ENCODE data around the gene KCNK15.
"Not testable (repeated sequence)": the region's sequence is repeated elsewhere in the genome, so short reads cannot be mapped to it uniquely, and the experiment has no call there.

The KCNK15 gene

DNA sequence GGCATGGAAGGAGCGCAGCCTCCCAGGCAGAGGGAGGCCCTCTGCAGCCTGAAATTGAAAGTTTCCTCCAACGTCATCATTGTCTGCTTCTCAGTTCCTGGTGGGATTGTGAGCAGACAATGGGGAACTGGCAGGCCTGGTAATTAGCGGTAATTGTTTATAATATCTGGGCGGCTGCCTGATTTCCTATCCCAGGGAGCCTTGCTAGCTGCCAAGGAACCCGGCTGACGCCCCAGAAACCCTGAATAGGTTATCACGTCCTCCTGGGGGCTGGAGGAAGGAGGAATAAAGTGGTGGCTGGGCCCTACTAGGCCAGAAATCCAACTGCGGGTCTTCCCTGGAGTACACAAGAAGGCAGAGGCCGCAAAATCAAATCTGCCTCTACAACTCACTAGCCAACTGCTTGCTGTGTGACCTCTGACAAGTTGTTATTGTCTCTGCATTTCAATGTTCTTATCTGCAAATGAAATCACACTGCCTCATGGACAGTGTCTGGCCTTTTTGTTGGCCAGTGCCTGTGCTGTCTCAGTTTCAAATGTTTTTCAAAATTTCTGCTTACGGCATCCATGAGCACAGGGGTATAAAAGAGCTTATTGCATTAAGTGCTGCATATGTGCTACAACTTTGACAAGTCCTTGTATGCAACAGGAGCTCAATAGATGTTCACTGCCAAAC is 16.9 kb downstream of the KCNK15 start:
- H3K4me1 ChIP-seq (ENCODE audit: insufficient read depth, low read length): peaks cover 4% of the 10 kb centered on the region
- H3K36me3 ChIP-seq (ENCODE audit: insufficient read depth, low read length): no peaks in the 10 kb centered on the region
- no peak overlapping the region for H3K4me3 ChIP-seq (ENCODE audit: low read length)
- H2AFZ ChIP-seq (ENCODE audit: low read depth, low read length): no peak overlapping the region
- no peaks in the 10 kb centered on the region for H3K27me3 ChIP-seq (ENCODE audit: insufficient read depth, low read length)
- H3K9me3 ChIP-seq (ENCODE audit: low read length): no peaks in the 10 kb centered on the region

DNA sequence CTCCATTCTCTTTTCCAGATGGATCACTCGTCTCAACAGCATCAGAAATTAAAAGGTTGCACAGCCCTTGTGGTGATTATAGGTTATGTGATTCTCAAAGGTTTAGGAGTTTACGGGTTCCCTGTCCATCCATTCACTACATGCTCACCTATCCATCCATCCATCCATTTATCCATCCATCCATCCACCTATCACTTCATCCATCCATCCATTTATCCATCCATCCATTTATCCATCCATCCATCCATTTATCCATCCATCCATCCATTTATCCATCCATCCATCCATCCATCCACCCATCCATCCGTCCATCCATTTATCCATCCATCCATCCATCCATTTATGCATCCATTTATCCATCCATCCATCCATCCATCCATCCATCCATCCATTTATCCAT is 18.1 kb downstream of the KCNK15 start:
- not testable (repeated sequence) for H3K27me3 ChIP-seq (ENCODE audit: insufficient read depth, low read length); H3K4me1 ChIP-seq (ENCODE audit: insufficient read depth, low read length); H3K36me3 ChIP-seq (ENCODE audit: insufficient read depth, low read length); H3K9me3 ChIP-seq (ENCODE audit: low read length); H2AFZ ChIP-seq (ENCODE audit: low read depth, low read length); H3K4me3 ChIP-seq (ENCODE audit: low read length)

DNA sequence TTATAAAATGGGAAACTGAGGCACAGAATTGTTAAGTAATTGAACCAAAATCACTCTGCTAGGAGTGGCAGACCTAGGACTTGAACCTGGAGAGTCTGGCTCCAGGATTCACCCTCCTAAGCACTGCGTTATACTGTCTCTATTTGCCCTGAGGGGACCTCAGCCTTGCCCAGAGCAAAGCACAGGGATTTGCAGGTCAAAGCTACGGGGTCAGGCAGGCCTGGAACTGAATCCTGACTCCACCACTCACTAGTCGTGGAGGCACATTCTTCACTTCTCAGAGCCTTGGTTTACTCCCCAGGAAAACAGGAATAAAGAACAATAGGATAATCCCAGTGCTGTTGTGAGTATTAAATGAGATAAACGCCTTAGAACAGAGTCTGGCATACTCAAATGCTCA is 19.4 kb downstream of the KCNK15 start:
- no peak overlapping the region for H3K4me3 ChIP-seq (ENCODE audit: low read length)
- no peaks in the 10 kb centered on the region for H3K36me3 ChIP-seq (ENCODE audit: insufficient read depth, low read length)
- no peaks in the 10 kb centered on the region for H3K27me3 ChIP-seq (ENCODE audit: insufficient read depth, low read length)
- no peaks in the 10 kb centered on the region for H3K9me3 ChIP-seq (ENCODE audit: low read length)
- H2AFZ ChIP-seq (ENCODE audit: low read depth, low read length): no peak overlapping the region
- peaks cover 4% of the 10 kb centered on the region for H3K4me1 ChIP-seq (ENCODE audit: insufficient read depth, low read length)

DNA sequence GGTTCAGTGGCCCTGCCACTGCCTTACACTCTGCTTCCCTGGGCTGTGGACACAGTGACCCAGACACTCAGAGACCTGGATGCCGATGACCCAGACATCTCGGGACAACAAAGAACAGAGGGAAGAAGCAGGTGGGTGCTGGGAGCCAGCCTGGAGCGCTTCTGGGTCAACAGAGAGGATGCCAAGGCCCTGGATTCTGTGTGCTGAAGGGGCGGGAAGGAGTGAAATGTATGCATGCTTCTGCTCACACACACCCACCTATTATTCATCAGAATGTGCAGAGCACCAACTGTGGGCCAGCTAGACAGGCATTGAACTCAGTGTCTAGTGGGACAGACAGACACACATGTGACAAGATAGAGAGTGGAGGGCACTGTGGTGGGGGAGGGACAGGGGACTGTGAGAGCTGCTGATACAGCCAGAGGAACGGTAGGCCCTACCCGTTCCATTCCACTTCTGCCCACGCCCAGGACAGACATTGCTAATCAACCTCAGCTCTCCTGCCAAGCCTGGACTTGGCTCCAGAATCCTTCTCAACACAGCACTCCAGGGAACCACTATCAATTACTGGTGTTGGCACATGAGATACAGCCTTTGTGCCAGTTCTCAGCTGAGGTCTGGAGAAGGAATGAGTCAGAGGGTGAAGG is 20.2 kb downstream of the KCNK15 start:
- no peaks in the 10 kb centered on the region for H3K9me3 ChIP-seq (ENCODE audit: low read length)
- no peaks in the 10 kb centered on the region for H3K27me3 ChIP-seq (ENCODE audit: insufficient read depth, low read length)
- H2AFZ ChIP-seq (ENCODE audit: low read depth, low read length): no peak overlapping the region
- H3K36me3 ChIP-seq (ENCODE audit: insufficient read depth, low read length): no peaks in the 10 kb centered on the region
- peaks cover 4% of the 10 kb centered on the region for H3K4me1 ChIP-seq (ENCODE audit: insufficient read depth, low read length)
- no peak overlapping the region for H3K4me3 ChIP-seq (ENCODE audit: low read length)

DNA sequence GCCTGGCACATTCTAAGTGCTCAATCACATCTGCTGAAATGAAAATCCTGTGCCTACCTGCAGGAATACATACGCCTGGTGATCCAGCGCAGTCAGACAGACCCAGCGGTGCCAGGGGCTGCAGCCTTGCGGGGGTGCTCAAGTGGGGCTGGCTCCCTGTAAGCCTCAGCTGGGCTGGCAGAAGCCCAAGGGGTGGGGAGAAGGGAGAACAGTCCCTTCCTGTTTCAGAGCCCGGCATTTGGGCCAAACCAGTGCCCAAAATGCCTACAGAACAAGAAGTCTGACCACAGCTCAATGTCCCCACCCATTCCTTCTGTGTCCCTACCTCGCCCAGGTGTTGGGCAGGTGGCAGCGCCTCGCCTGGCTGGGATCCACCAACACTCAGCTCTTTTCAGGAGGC is 22.6 kb downstream of the KCNK15 start:
- no peaks in the 10 kb centered on the region for H3K9me3 ChIP-seq (ENCODE audit: low read length)
- H3K36me3 ChIP-seq (ENCODE audit: insufficient read depth, low read length): no peaks in the 10 kb centered on the region
- no peak overlapping the region for H3K4me3 ChIP-seq (ENCODE audit: low read length)
- no peaks in the 10 kb centered on the region for H3K27me3 ChIP-seq (ENCODE audit: insufficient read depth, low read length)
- H3K4me1 ChIP-seq (ENCODE audit: insufficient read depth, low read length): no peaks in the 10 kb centered on the region
- H2AFZ ChIP-seq (ENCODE audit: low read depth, low read length): no peak overlapping the region

DNA sequence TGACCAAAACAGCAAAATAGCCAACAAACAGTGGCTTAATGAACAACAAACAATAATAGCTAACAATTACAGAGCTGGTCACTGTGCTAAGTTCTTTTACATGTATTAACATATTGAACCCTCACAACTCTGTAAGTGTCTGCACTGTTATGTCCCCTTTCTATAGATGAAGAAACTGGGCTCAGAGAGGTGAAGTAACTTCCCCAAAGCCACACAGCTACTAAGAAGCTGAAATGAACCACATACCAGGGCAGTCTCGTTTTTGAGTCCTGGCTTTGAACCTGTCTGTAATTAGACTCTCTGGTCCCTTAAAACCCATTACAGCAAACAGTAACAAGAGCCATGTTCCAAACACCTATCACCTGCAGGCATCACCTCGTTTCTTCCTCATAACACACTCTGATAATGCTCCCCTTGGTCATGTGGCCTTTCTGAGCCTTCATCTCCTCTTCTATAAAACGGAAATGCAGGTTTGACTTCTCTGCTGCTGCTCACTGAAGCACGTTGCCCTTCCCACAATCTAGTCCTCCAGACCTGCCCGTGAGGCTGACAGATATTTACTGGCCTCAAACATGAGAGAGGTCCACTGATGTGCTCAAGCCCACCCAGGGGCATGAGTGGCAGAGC is 23.3 kb downstream of the KCNK15 start:
- no peaks in the 10 kb centered on the region for H3K9me3 ChIP-seq (ENCODE audit: low read length)
- no peaks in the 10 kb centered on the region for H3K27me3 ChIP-seq (ENCODE audit: insufficient read depth, low read length)

DNA sequence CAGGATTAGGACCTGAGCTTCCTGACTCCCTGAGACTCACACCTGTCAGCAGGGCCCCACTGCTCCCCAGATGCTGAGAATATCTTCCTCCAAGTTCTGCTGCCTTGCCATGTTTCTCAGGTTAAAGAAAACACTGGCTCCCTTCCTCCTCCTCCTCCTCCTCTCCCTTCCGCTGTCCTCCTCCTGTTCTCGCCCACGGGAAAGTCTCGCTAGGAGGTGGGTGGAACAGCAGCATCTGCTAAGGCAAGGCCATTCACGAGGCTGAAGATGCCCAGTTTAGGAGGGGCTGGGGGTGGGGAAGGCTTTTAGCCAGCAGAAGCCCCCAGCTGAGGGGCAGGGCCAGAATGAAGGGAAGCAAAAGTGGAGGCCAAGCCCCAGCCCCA is 23.8 kb downstream of the KCNK15 start:
- Histone ChIP-seq H3K4me3 (ENCODE audit: low read length) (no peak overlapping the region), H3K36me3 (ENCODE audit: insufficient read depth, low read length) (no peaks in the 10 kb centered on the region), H3K4me1 (ENCODE audit: insufficient read depth, low read length) (no peaks in the 10 kb centered on the region), H2AFZ (ENCODE audit: low read depth, low read length) (no peak overlapping the region), H3K9me3 (ENCODE audit: low read length) (no peaks in the 10 kb centered on the region), H3K27me3 (ENCODE audit: insufficient read depth, low read length) (no peaks in the 10 kb centered on the region)

More for the DNA sequence above, 23.3 kb downstream of the KCNK15 start:
- Histone ChIP-seq H3K36me3 (ENCODE audit: insufficient read depth, low read length) (no peaks in the 10 kb centered on the region), H3K4me1 (ENCODE audit: insufficient read depth, low read length) (no peaks in the 10 kb centered on the region), H3K4me3 (ENCODE audit: low read length) (no peak overlapping the region), H2AFZ (ENCODE audit: low read depth, low read length) (no peak overlapping the region)

DNA sequence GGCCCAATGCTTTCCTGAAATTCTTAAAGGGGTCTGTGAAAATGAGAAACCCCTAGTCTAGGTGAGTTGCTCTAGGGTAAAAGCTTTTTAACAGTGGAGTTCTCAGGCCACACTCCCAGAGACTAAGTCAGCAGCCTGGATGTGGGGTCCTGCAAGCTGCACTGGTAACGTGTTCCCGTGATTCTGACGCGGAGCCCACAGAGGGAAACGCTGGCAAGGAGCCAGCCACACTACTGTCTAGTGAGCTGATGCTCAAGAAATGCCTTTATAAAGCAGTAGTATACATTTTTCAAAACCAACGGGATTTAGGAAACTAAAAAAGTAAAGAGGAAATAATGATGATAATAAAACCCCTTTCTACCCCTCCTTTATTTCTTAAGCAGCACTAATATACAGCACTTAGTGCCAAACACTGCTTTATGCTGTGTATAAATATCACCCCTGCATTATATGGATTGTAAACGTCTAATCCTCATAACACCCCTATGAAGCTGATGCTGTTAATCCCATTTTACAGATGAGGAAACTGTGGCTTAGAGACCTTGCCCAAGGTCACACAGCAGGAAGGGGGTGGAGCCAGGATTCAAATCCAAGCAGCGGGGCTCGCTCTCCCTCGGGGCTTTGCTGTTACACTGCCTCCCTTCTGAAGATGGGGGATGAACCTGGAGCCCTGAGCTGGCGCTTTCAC is 25.0 kb downstream of the KCNK15 start:
- H3K27me3 ChIP-seq (ENCODE audit: insufficient read depth, low read length): no peaks in the 10 kb centered on the region
- no peak overlapping the region for H3K4me3 ChIP-seq (ENCODE audit: low read length)
- no peaks in the 10 kb centered on the region for H3K9me3 ChIP-seq (ENCODE audit: low read length)
- H2AFZ ChIP-seq (ENCODE audit: low read depth, low read length): no peak overlapping the region
- no peaks in the 10 kb centered on the region for H3K36me3 ChIP-seq (ENCODE audit: insufficient read depth, low read length)
- no peaks in the 10 kb centered on the region for H3K4me1 ChIP-seq (ENCODE audit: insufficient read depth, low read length)

DNA sequence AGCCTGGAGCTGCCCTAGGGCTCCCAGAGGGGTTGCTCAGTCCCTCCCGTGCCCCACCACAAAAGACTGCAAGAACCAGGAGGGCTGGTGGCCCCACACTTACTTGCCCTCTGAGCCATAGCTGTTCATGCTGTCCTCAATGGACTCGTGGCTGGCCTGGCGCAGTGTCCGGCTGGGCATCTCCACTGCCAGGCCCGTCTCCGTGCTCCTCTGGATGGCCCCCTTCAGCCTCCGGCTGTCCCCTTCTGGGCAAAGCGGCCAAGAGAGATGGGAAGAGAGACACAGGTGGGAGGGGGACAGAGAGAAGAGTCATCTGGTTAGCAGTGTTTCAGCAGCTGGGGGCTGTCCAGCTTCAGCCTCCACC is 25.5 kb downstream of the KCNK15 start:
- no peaks in the 10 kb centered on the region for H3K9me3 ChIP-seq (ENCODE audit: low read length)
- no peaks in the 10 kb centered on the region for H3K27me3 ChIP-seq (ENCODE audit: insufficient read depth, low read length)
- no peak overlapping the region for H3K4me3 ChIP-seq (ENCODE audit: low read length)
- H3K36me3 ChIP-seq (ENCODE audit: insufficient read depth, low read length): no peaks in the 10 kb centered on the region
- H2AFZ ChIP-seq (ENCODE audit: low read depth, low read length): no peak overlapping the region
- H3K4me1 ChIP-seq (ENCODE audit: insufficient read depth, low read length): no peaks in the 10 kb centered on the region

DNA sequence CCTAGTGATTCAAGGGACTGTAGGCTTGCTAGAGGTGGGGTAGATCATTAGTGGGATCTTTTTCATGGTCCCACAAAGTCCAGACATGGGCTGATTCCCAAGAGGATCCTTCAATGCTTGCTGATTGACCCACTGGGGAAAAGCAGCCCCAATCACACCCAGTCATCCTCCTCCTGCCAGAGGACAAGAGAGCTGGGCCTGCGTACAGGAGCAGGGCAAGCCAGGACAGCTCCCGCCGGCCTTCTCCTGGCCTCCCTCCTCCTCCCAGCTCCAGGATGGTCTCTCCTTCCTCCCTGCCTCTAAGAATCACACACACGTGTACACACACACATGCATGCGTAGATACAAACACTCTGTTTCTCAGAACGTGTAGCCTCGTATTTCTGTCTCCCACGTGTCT is 27.0 kb downstream of the KCNK15 start:
- no peak overlapping the region for H3K4me3 ChIP-seq (ENCODE audit: low read length)
- H3K4me1 ChIP-seq (ENCODE audit: insufficient read depth, low read length): no peaks in the 10 kb centered on the region
- H3K9me3 ChIP-seq (ENCODE audit: low read length): no peaks in the 10 kb centered on the region
- H2AFZ ChIP-seq (ENCODE audit: low read depth, low read length): no peak overlapping the region
- H3K27me3 ChIP-seq (ENCODE audit: insufficient read depth, low read length): no peaks in the 10 kb centered on the region
- no peaks in the 10 kb centered on the region for H3K36me3 ChIP-seq (ENCODE audit: insufficient read depth, low read length)

DNA sequence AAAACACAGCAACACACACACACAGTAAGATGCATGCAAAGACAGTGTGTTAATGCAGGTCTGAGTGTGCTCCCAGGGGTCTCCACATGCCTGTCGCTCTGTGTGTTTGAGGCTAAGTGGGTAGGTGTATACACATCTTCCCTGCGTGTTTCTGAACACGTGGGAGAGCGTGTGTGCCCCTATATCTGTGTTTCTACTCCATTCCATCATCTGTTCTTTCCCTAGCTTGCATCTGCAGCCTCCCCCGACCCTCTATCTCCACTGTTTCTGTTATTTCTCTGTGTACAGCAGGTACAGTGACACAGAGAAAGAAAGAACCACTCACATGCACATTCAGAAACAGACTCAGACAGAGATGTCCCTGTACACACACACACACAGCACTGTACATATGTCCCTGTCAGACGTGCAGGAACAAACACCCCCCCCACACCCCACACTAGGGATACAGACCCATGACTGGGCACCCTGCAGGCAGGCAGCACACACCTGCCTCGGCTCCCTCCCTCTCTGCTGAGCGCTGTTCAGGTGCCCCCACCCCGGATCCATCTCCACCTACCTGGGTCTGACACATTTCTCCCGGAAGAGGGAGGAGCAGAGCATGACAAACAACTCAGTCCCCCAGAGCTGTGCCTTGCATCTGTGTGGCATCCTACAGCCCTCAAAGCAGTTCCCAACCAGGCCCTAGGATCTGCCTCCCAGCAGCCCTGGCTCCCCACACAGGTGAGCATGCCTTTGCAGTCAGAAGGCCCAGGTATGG is 27.6 kb downstream of the KCNK15 start:
- no peak overlapping the region for H3K4me3 ChIP-seq (ENCODE audit: low read length)
- no peaks in the 10 kb centered on the region for H3K27me3 ChIP-seq (ENCODE audit: insufficient read depth, low read length)

DNA sequence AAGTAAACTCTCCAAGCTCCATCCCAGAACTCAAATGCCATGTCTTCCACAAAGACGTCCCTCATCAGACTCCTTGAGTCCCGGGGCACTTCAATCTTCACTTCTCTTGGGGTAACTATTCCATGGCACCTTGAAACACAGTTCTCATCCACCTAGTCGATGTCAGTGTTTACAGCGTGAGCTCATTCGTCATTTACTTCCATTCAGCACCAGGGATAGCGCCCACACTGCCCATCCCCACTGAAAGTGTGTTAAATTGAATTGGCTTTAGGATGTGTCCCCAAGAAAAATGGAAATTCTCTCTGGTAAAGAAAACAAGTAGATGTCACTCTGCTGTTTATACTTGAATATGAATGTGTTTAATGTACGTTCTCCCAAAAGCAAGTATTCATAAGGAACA is 31.3 kb downstream of the KCNK15 start:
- H3K27me3 ChIP-seq (ENCODE audit: insufficient read depth, low read length): no peaks in the 10 kb centered on the region
- H3K9me3 ChIP-seq (ENCODE audit: low read length): no peaks in the 10 kb centered on the region
- no peak overlapping the region for H2AFZ ChIP-seq (ENCODE audit: low read depth, low read length)
- no peak overlapping the region for H3K4me3 ChIP-seq (ENCODE audit: low read length)
- H3K36me3 ChIP-seq (ENCODE audit: insufficient read depth, low read length): no peaks in the 10 kb centered on the region
- no peaks in the 10 kb centered on the region for H3K4me1 ChIP-seq (ENCODE audit: insufficient read depth, low read length)

More for the DNA sequence above, 27.6 kb downstream of the KCNK15 start:
- no peaks in the 10 kb centered on the region for H3K9me3 ChIP-seq (ENCODE audit: low read length)
- H3K36me3 ChIP-seq (ENCODE audit: insufficient read depth, low read length): no peaks in the 10 kb centered on the region
- H3K4me1 ChIP-seq (ENCODE audit: insufficient read depth, low read length): no peaks in the 10 kb centered on the region
- no peak overlapping the region for H2AFZ ChIP-seq (ENCODE audit: low read depth, low read length)

DNA sequence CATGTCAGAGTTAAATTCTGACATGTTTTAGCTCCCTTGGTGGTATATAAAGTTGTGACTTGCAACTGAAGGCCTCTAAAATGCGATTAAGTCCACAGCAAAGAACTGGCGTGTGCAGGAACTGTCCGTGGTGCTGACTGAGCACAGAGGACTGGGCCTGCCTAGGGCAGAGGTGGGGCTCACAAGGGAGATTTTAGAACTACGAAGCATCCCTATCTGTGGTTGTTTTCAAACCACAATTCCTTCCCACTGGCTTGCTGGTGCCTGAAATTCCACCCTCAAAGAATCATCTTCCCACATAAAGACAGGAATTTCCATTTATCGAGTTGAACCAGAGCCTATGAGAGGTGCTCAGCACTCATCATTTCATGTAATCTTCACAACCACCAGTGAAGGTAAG is 34.6 kb downstream of the KCNK15 start:
- no peaks in the 10 kb centered on the region for H3K36me3 ChIP-seq (ENCODE audit: insufficient read depth, low read length)
- H3K27me3 ChIP-seq (ENCODE audit: insufficient read depth, low read length): no peaks in the 10 kb centered on the region
- no peak overlapping the region for H2AFZ ChIP-seq (ENCODE audit: low read depth, low read length)
- H3K4me3 ChIP-seq (ENCODE audit: low read length): no peak overlapping the region
- no peaks in the 10 kb centered on the region for H3K4me1 ChIP-seq (ENCODE audit: insufficient read depth, low read length)
- H3K9me3 ChIP-seq (ENCODE audit: low read length): no peaks in the 10 kb centered on the region
